Thyroid gland (tissue), 4 donors: ENCODE measurements around the gene GABPB1.

Experiments
- POLR2A ChIP-seq, 2 donors: fragments of 450-650 bp; IDR thresholded peaks; one replicate each; pipeline ENCODE4 v1.6.1; 2017; ENCODE audit warnings: antibody characterized with exemption in 2 of 2, mild to moderate bottlenecking in 2 of 2, moderate library complexity in 1 of 2
- TF ChIP-seq, protein P1 (sequence below), 6 experiments: fragments of 200-600 bp in 3 of 6; fragments of 450-650 bp in 3 of 6; sonication (generic) in 3 of 6; IDR thresholded peaks; one replicate each; pipeline ENCODE4 v1.5.1; 2016 to 2019; ENCODE audit warnings: antibody characterized with exemption in 6 of 6, mild to moderate bottlenecking in 2 of 6, inconsistent platforms in 1 of 6, moderate library complexity in 1 of 6

DNA sequence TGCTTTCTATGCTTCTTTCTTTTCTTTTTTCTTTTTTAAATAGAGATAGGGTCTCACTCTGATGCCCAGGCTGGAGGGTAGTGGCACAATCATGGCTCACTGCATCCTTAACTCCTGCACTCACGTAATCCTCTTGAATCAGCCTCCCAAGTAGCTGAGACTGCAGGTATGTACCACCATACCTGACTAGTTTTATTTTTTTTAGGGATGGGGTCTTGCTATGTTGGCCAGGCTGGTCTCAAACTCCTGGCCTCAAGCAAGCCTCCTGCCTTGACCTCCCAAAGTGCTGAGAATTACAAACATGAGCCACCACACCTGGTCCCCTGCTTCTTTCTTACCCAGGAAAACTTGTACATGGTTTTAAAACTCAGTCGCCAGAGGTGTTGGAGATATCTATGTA lies 65.2 kb downstream of the GABPB1 start:
- TF ChIP-seq, protein P1, sequence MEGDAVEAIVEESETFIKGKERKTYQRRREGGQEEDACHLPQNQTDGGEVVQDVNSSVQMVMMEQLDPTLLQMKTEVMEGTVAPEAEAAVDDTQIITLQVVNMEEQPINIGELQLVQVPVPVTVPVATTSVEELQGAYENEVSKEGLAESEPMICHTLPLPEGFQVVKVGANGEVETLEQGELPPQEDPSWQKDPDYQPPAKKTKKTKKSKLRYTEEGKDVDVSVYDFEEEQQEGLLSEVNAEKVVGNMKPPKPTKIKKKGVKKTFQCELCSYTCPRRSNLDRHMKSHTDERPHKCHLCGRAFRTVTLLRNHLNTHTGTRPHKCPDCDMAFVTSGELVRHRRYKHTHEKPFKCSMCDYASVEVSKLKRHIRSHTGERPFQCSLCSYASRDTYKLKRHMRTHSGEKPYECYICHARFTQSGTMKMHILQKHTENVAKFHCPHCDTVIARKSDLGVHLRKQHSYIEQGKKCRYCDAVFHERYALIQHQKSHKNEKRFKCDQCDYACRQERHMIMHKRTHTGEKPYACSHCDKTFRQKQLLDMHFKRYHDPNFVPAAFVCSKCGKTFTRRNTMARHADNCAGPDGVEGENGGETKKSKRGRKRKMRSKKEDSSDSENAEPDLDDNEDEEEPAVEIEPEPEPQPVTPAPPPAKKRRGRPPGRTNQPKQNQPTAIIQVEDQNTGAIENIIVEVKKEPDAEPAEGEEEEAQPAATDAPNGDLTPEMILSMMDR (IDR thresholded peaks at IDR 0.05): no peak
- no peak for TF ChIP-seq POLR2A (IDR thresholded peaks at IDR 0.05)
